ENCODE results near the gene SFRP4. TPM values are rescaled to one million over a fixed set of nuclear protein-coding genes. Genes with fewer than 3 reads are reported as not detected.
"Not testable (repeated sequence)": the region's sequence is repeated elsewhere in the genome, so short reads cannot be mapped to it uniquely, and the experiment has no call there.

Gene SFRP4
- 13.1 and 16.3 TPM in 2 replicates for total RNA-seq (2014; rRNA removed; shearing (Covaris generic); ENCODE audit: low replicate concordance)

GRCh38 chr7:37916673-37917660, at the start of gene SFRP4:
SFRP4 (minus strand) TSS chr7:37916817; CDS start chr7:37916537, 280 bp downstream.
- Histone ChIP-seq H3K9me3 (no peaks in the 10 kb centered on the region), H3K4me3 (peak within 1 kb of the TSS; percentile 53)
- DNase-seq = peak; percentile 70

GRCh38 chr7:37964196-37964595, 47.6 kb upstream of the SFRP4 start:
- Histone ChIP-seq H3K27me3 (no peaks in the 10 kb centered on the region), H3K9me3 (no peaks in the 10 kb centered on the region), H3K4me3 (no peak overlapping the region), H3K36me3 (no peaks in the 10 kb centered on the region)
- DNase-seq = no peak

More at GRCh38 chr7:37916673-37917660, at the start of gene SFRP4:
- Histone ChIP-seq H3K36me3 (no peaks in the 10 kb centered on the region), H3K27me3 (peaks cover 5% of the 10 kb centered on the region; the same call in 1 of the 2 replicates)

- no peak for DNase-seq
- Histone ChIP-seq H3K9me3 (no peaks in the 10 kb centered on the region), H3K27me3 (no peaks in the 10 kb centered on the region), H3K4me3 (no peak overlapping the region), H3K36me3 (no peaks in the 10 kb centered on the region)
Observed at GRCh38 chr7:37961251-37961650, 44.6 kb upstream of the SFRP4 start.

- Histone ChIP-seq H3K36me3 (no peaks in the 10 kb centered on the region), H3K9me3 (no peaks in the 10 kb centered on the region), H3K27me3 (no peaks in the 10 kb centered on the region), H3K4me3 (no peak overlapping the region)
- no peak for DNase-seq
Observed at GRCh38 chr7:37960483-37960882, 43.9 kb upstream of the SFRP4 start.

- H3K9me3 ChIP-seq = no peaks in the 10 kb centered on the region
Observed at GRCh38 chr7:37957221-37957970, 40.8 kb upstream of the SFRP4 start.

GRCh38 chr7:37956791-37957190, 40.2 kb upstream of the SFRP4 start:
- Histone ChIP-seq H3K36me3 (no peaks in the 10 kb centered on the region), H3K9me3 (no peaks in the 10 kb centered on the region), H3K27me3 (no peaks in the 10 kb centered on the region), H3K4me3 (no peak overlapping the region)
- no peak for DNase-seq

More at GRCh38 chr7:37957221-37957970, 40.8 kb upstream of the SFRP4 start:
- H3K4me3 ChIP-seq = no peak overlapping the region
- DNase-seq = no peak
- no peaks in the 10 kb centered on the region for H3K36me3 ChIP-seq
- H3K27me3 ChIP-seq = no peaks in the 10 kb centered on the region

GRCh38 chr7:37954217-37954616, 37.6 kb upstream of the SFRP4 start:
- H3K9me3 ChIP-seq, DNase-seq, H3K27me3 ChIP-seq, H3K4me3 ChIP-seq, H3K36me3 ChIP-seq: not testable (repeated sequence)

GRCh38 chr7:37952240-37952639, 35.6 kb upstream of the SFRP4 start:
- DNase-seq = no peak
- no peaks in the 10 kb centered on the region for H3K27me3 ChIP-seq
- H3K4me3 ChIP-seq = no peak overlapping the region
- no peaks in the 10 kb centered on the region for H3K9me3 ChIP-seq
- H3K36me3 ChIP-seq = no peaks in the 10 kb centered on the region

- DNase-seq = no peak
- Histone ChIP-seq H3K4me3 (no peak overlapping the region), H3K36me3 (no peaks in the 10 kb centered on the region), H3K9me3 (no peaks in the 10 kb centered on the region), H3K27me3 (no peaks in the 10 kb centered on the region)
Observed at GRCh38 chr7:37947941-37948210, 31.3 kb upstream of the SFRP4 start.

- H3K27me3 ChIP-seq = no peaks in the 10 kb centered on the region
- DNase-seq = no peak
- H3K36me3 ChIP-seq = no peaks in the 10 kb centered on the region
- no peaks in the 10 kb centered on the region for H3K9me3 ChIP-seq
- no peak overlapping the region for H3K4me3 ChIP-seq
Observed at GRCh38 chr7:37947138-37947940, 30.7 kb upstream of the SFRP4 start.

GRCh38 chr7:37945336-37945735, 28.7 kb upstream of the SFRP4 start:
- Histone ChIP-seq H3K36me3 (no peaks in the 10 kb centered on the region), H3K27me3 (no peaks in the 10 kb centered on the region), H3K9me3 (no peaks in the 10 kb centered on the region), H3K4me3 (no peak overlapping the region)
- peak; percentile 7 for DNase-seq

GRCh38 chr7:37944737-37945054, 28.1 kb upstream of the SFRP4 start:
- Histone ChIP-seq H3K9me3 (no peaks in the 10 kb centered on the region), H3K36me3 (no peaks in the 10 kb centered on the region), H3K27me3 (no peaks in the 10 kb centered on the region), H3K4me3 (no peak overlapping the region)
- DNase-seq = no peak

- no peak for DNase-seq
- no peak overlapping the region for H3K4me3 ChIP-seq
- no peaks in the 10 kb centered on the region for H3K9me3 ChIP-seq
- no peaks in the 10 kb centered on the region for H3K36me3 ChIP-seq
- no peaks in the 10 kb centered on the region for H3K27me3 ChIP-seq
Observed at GRCh38 chr7:37943905-37944736, 27.5 kb upstream of the SFRP4 start.

GRCh38 chr7:37942934-37943610, 26.5 kb upstream of the SFRP4 start:
- H3K36me3 ChIP-seq = no peaks in the 10 kb centered on the region
- H3K9me3 ChIP-seq = no peaks in the 10 kb centered on the region
- peak; percentile 65 for DNase-seq
- H3K4me3 ChIP-seq = no peak overlapping the region
- H3K27me3 ChIP-seq = no peaks in the 10 kb centered on the region

- Histone ChIP-seq H3K27me3 (no peaks in the 10 kb centered on the region), H3K4me3 (no peak overlapping the region), H3K9me3 (peaks cover 10% of the 10 kb centered on the region), H3K36me3 (no peaks in the 10 kb centered on the region)
- no peak for DNase-seq
Observed at GRCh38 chr7:37933018-37933566, 16.5 kb upstream of the SFRP4 start.
